IMR-90 (cell line): Measurements from ENCODE around the gene STARD3. TPM values are rescaled to one million over a fixed set of nuclear protein-coding genes. Genes with fewer than 3 reads are reported as not detected.

ENCODE experiments used
- ATAC-seq: fragments of 200-7000 bp; cut with Tn5 transposase; 2 replicates; pipeline ENCODE4 v1.9.1; 2020; ENCODE audit warnings: low read depth, mild to moderate bottlenecking, moderate library complexity
- BruUV-seq: library from RNA; stranded (reverse); fragments of 400-500 nt; replicated peaks from 2 replicates; lab custom pipeline; 2021; lab: Mats Ljungman, UMichigan
- CTCF ChIA-PET: fragments of 300-600 bp; formaldehyde crosslinking; extraction: SDS; loops from one replicate; lab custom pipeline; 2021; ENCODE audit warnings: antibody characterized with exemption; lab: Yijun Ruan, JAX
- POLR2A ChIA-PET: fragments of 300-600 bp; sonication (Branson Sonifier 250); formaldehyde crosslinking; loops from one replicate; lab custom pipeline; 2022; ENCODE audit warnings: antibody characterized with exemption; ENCODE audit not compliant: unreplicated experiment; lab: Charles Lee
- DNase-seq: peaks from one replicate; pipeline ENCODE4 v3.0.0; 2013
- H2AFZ ChIP-seq: replicated peaks from 2 replicates; pipeline ENCODE3; 2013; ENCODE audit warnings: low read length, mild to moderate bottlenecking; ENCODE audit not compliant: poor library complexity
- H2AK5ac ChIP-seq: 2 replicates; pipeline ENCODE4 v1.6.1; 2013; ENCODE audit warnings: low read depth, low read length, inconsistent platforms
- H2AK9ac ChIP-seq: replicated peaks from 2 replicates; pipeline ENCODE3; 2013; ENCODE audit warnings: mild to moderate bottlenecking, low read depth, low read length, moderate library complexity; ENCODE audit not compliant: poor library complexity
- H2BK120ac ChIP-seq: 2 replicates; pipeline ENCODE4 v1.6.1; 2013; ENCODE audit warnings: low read depth, low read length, inconsistent platforms
- H2BK15ac ChIP-seq: 3 replicates; pipeline ENCODE4 v1.6.1; 2013; ENCODE audit warnings: low read depth, low read length, inconsistent platforms
- H2BK20ac ChIP-seq: 2 replicates; pipeline ENCODE4 v1.6.1; 2013; ENCODE audit warnings: low read depth, mild to moderate bottlenecking, inconsistent platforms, low read length, moderate library complexity
- H2BK5ac ChIP-seq: 2 replicates; pipeline ENCODE4 v1.6.1; 2013; ENCODE audit warnings: mild to moderate bottlenecking, low read depth, low read length, inconsistent platforms; ENCODE audit not compliant: poor library complexity, severe bottlenecking
- H3K14ac ChIP-seq: replicated peaks from 2 replicates; pipeline ENCODE4 v1.6.1; 2013; ENCODE audit warnings: low read depth, low read length, inconsistent platforms
- H3K18ac ChIP-seq: 2 replicates; pipeline ENCODE4 v1.6.1; 2013; ENCODE audit warnings: low read depth, low read length, control low read depth
- H3K23ac ChIP-seq: 2 replicates; pipeline ENCODE4 v1.6.1; 2013; ENCODE audit warnings: low read depth, low read length, inconsistent platforms
- H3K27ac ChIP-seq: 2 replicates; pipeline ENCODE4 v1.5.1; 2013; ENCODE audit warnings: mild to moderate bottlenecking, control low read depth, low read length; ENCODE audit not compliant: insufficient read depth
- H3K27me3 ChIP-seq: 2 replicates; pipeline ENCODE4 v1.6.1; 2013; ENCODE audit warnings: low read length; ENCODE audit not compliant: control insufficient read depth, insufficient read depth
- H3K36me3 ChIP-seq: 2 replicates; pipeline ENCODE4 v1.6.1; 2013; ENCODE audit warnings: low read length, mixed read lengths; ENCODE audit not compliant: control insufficient read depth, insufficient read depth
- H3K4ac ChIP-seq: 2 replicates; pipeline ENCODE4 v1.6.1; 2013; ENCODE audit warnings: low read depth, low read length, inconsistent platforms
- H3K4me1 ChIP-seq: 2 replicates; pipeline ENCODE4 v1.6.1; 2013; ENCODE audit warnings: low read length, mixed read lengths; ENCODE audit not compliant: control insufficient read depth, insufficient read depth
- H3K4me2 ChIP-seq: 2 replicates; pipeline ENCODE4 v1.6.1; 2013; ENCODE audit warnings: low read depth, mild to moderate bottlenecking, control low read depth, low read length, moderate library complexity
- H3K4me3 ChIP-seq: 2 replicates; pipeline ENCODE4 v1.5.1; 2013; ENCODE audit warnings: low read depth, mild to moderate bottlenecking, control low read depth, low read length, moderate library complexity; ENCODE audit not compliant: insufficient read depth
- H3K56ac ChIP-seq: 2 replicates; pipeline ENCODE4 v1.6.1; 2013; ENCODE audit warnings: low read length, inconsistent platforms; ENCODE audit not compliant: insufficient read depth; ENCODE audit errors: extremely low read depth
- H3K79me1 ChIP-seq, 2 experiments: 2 replicates each; pipeline ENCODE4 v1.6.1; 2013; ENCODE audit warnings: low read length in 2 of 2, inconsistent platforms in 1 of 2, low read depth in 1 of 2
- H3K9ac ChIP-seq: 2 replicates; pipeline ENCODE4 v1.6.1; 2013; ENCODE audit warnings: low read depth, low read length, control low read depth
- H3K9me1 ChIP-seq: 2 replicates; pipeline ENCODE4 v1.6.1; 2013; ENCODE audit warnings: low read length, inconsistent platforms; ENCODE audit not compliant: insufficient read depth
- H3K9me3 ChIP-seq: 2 replicates; pipeline ENCODE4 v1.6.1; 2013; ENCODE audit warnings: low read length; ENCODE audit not compliant: control insufficient read depth, insufficient read depth
- H4K20me1 ChIP-seq: 2 replicates; pipeline ENCODE4 v1.6.1; 2013; ENCODE audit warnings: low read length, inconsistent platforms; ENCODE audit not compliant: insufficient read depth
- H4K5ac ChIP-seq: 2 replicates; pipeline ENCODE4 v1.6.1; 2013; ENCODE audit warnings: mild to moderate bottlenecking, low read depth, low read length, control low read depth
- H4K8ac ChIP-seq, 2 experiments: 2 replicates each; pipeline ENCODE4 v1.6.1; 2013; ENCODE audit warnings: low read depth in 2 of 2, low read length in 2 of 2, control low read depth in 1 of 2, inconsistent platforms in 1 of 2
- H4K91ac ChIP-seq: 2 replicates; pipeline ENCODE4 v1.6.1; 2013; ENCODE audit warnings: low read depth, low read length, inconsistent platforms; ENCODE audit not compliant: insufficient read depth
- CTCF ChIP-seq: conservative IDR thresholded peaks from 2 replicates; pipeline ENCODE4 v1.5.1; 2012; ENCODE audit warnings: mild to moderate bottlenecking, low read depth, low read length, improper control_type of control experiment
- MAZ ChIP-seq: IDR thresholded peaks from 2 replicates; pipeline ENCODE4 v1.6.1; 2012; ENCODE audit warnings: low read depth, mild to moderate bottlenecking, low read length, improper control_type of control experiment, moderate library complexity, borderline replicate concordance
- MXI1 ChIP-seq: IDR thresholded peaks from 2 replicates; pipeline ENCODE4 v1.6.1; 2012; ENCODE audit warnings: low read depth, mild to moderate bottlenecking, low read length, moderate library complexity, borderline replicate concordance
- POLR2A ChIP-seq: IDR thresholded peaks from 2 replicates; pipeline ENCODE4 v1.6.1; 2012; ENCODE audit warnings: mild to moderate bottlenecking, low read depth, low read length
- RCOR1 ChIP-seq: IDR thresholded peaks from 2 replicates; pipeline ENCODE4 v1.6.1; 2012; ENCODE audit warnings: mild to moderate bottlenecking, low read length, improper control_type of control experiment; ENCODE audit not compliant: insufficient replicate concordance
- RFX5 ChIP-seq: IDR thresholded peaks from 2 replicates; pipeline ENCODE4 v1.8.0; 2012; ENCODE audit warnings: low read depth, mild to moderate bottlenecking, low read length, moderate library complexity
- SMC3 ChIP-seq: fragments of 150-350 bp; IDR thresholded peaks from 2 replicates; pipeline ENCODE4 v1.6.1; 2016; ENCODE audit warnings: low read depth, mild to moderate bottlenecking, antibody characterized with exemption, low read length, moderate library complexity
- USF2 ChIP-seq: fragments of 150-350 bp; IDR thresholded peaks from 2 replicates; pipeline ENCODE4 v1.6.1; 2017; ENCODE audit warnings: mild to moderate bottlenecking, antibody characterized with exemption, low read length, low read depth
- WGBS, 2 experiments: methylation state at CpG; one replicate each; pipeline versions ENCODE4 v1.1.5 to v1.1.7; 2013; ENCODE audit warnings: missing lambda C conversion rate in 2 of 2; ENCODE audit not compliant: insufficient read length in 1 of 2; ENCODE audit errors: extremely low coverage in 2 of 2; 5-methylcytosine and 5-hydroxymethylcytosine counted together
- dilution Hi-C: fragments of 300-500 bp; cut with HindIII; formaldehyde crosslinking; loops from one replicate; pipeline ENCODE4 v1.14.3; 2018; ENCODE audit warnings: low sequenced_read_pairs; ENCODE audit not compliant: unreplicated experiment
- in situ Hi-C: fragments of 300-500 bp; cut with MboI; formaldehyde crosslinking; loops from 3 replicates; pipeline ENCODE4 v1.14.3; 2019; ENCODE audit warnings: low sequenced_read_pairs, inconsistent platforms, mixed read lengths
- intact Hi-C: fragments of 100-400 bp; cut with micrococcal nuclease; formaldehyde crosslinking; loops from 2 replicates; pipeline ENCODE4 v1.10.0; 2022
- polyA plus RNA-seq, 3 experiments: library from polyadenylated mRNA; depleted of rRNA; stranded (reverse); fragments of >200 nt; gene quantifications; 2 replicates each; pipeline ENCODE4 v1.2.3, GENCODE V29; 2012; ENCODE audit warnings: low replicate concordance in 1 of 3
- total RNA-seq: library from RNA; depleted of rRNA; stranded (reverse); fragments of >200 nt; gene quantifications from 2 replicates; pipeline ENCODE4 v1.2.3, GENCODE V29; 2012

The STARD3 gene
- total and polyA plus RNA-seq, 2 of the 4 experiments (the other 2 are of a cell fraction) = 8.1 to 50.4 TPM

GRCh38 chr17:39611401-39612112 lies 25.4 kb upstream of the STARD3 start:
- no peak for TF ChIP-seq RCOR1
- no peak for TF ChIP-seq RFX5
- no peak for TF ChIP-seq MAZ
- TF ChIP-seq SMC3 = no peak
- no peak for TF ChIP-seq POLR2A
- TF ChIP-seq CTCF = no peak
- no peak for TF ChIP-seq USF2
- TF ChIP-seq MXI1 = no peak
- H3K36me3 ChIP-seq = no peaks in the 10 kb centered on the region
- H2BK5ac ChIP-seq = no peak overlapping the region
- H3K27me3 ChIP-seq = peaks cover 73% of the 10 kb centered on the region
- intact Hi-C loops (no loop called here), in situ Hi-C loops (no loop called here), dilution Hi-C loops (no loop called here)
- H3K9ac ChIP-seq = no peak overlapping the region
- no peak overlapping the region for H2BK20ac ChIP-seq
- no peak overlapping the region for H3K14ac ChIP-seq
- no TSS peak for BruUV-seq
- H3K9me3 ChIP-seq = no peaks in the 10 kb centered on the region
- POLR2A ChIA-PET = no interaction called here
- no peaks in the 10 kb centered on the region for H3K4me1 ChIP-seq
- H3K56ac ChIP-seq = no peak overlapping the region
- no peak overlapping the region for H3K4ac ChIP-seq
- no peak overlapping the region for H3K27ac ChIP-seq
- no peak overlapping the region for H4K91ac ChIP-seq
- H3K18ac ChIP-seq = no peak overlapping the region
- no peak overlapping the region for H4K8ac ChIP-seq
- no peaks in the 10 kb centered on the region for H3K79me1 ChIP-seq
- no peak overlapping the region for H3K4me2 ChIP-seq
- H2AK9ac ChIP-seq = no peak overlapping the region
- WGBS, 2 experiments = 40% methylated on average over 1 of the region's 9 CpGs; no CpG with 5 or more reads in 1 of the 2 experiments
- H2BK120ac ChIP-seq = no peak overlapping the region
- no peak overlapping the region for H2BK15ac ChIP-seq
- H3K23ac ChIP-seq = no peak overlapping the region
- ATAC-seq (no peak), DNase-seq (no peak)
- no peak overlapping the region for H2AFZ ChIP-seq
- H3K4me3 ChIP-seq = no peak overlapping the region
- CTCF ChIA-PET = interaction anchor here (1.3 kb wide), 1 partner anchor 10 kb away, joined by 3 read pairs; no protein-coding TSS in a partner anchor
- peaks cover 5% of the 10 kb centered on the region; the same call in 1 of the 2 replicates for H4K20me1 ChIP-seq
- no peaks in the 10 kb centered on the region for H3K9me1 ChIP-seq
- no peak overlapping the region for H2AK5ac ChIP-seq
- H4K5ac ChIP-seq = no peak overlapping the region
